DMS53 treated with DMSO at 0.1 percent for 48 hours (cell line): Measurements from ENCODE around the gene MRAP.
"Not testable (repeated sequence)": the region's sequence is repeated elsewhere in the genome, so short reads cannot be mapped to it uniquely, and the experiment has no call there.

Experiments
- DNase-seq: peaks from one replicate; lab custom pipeline; 2025; ENCODE audit not compliant: unreplicated experiment; lab: John Stamatoyannopoulos, UW

MRAP gene

GRCh38 chr21:32298658-32299081, at the start of gene MRAP:
Gene MRAP, plus strand, starts transcription at chr21:32298855. Its CDS starts 117 bp downstream, at chr21:32298972.
- DNase-seq: no peak

- DNase-seq: no peak
Measured at GRCh38 chr21:32249511-32250280, 49.0 kb upstream of the MRAP start.

- DNase-seq: no peak
Measured at GRCh38 chr21:32252136-32252535, 46.5 kb upstream of the MRAP start.

GRCh38 chr21:32253215-32253641, 45.4 kb upstream of the MRAP start:
- DNase-seq: no peak

GRCh38 chr21:32256251-32256650, 42.4 kb upstream of the MRAP start:
- no peak for DNase-seq

- DNase-seq: no peak
Measured at GRCh38 chr21:32256873-32257620, 41.6 kb upstream of the MRAP start.

GRCh38 chr21:32257962-32258785, 40.5 kb upstream of the MRAP start:
- peak; percentile 55 for DNase-seq

GRCh38 chr21:32258786-32259048, 39.9 kb upstream of the MRAP start:
- DNase-seq: not testable (repeated sequence)

- DNase-seq: no peak
Measured at GRCh38 chr21:32260130-32260529, 38.5 kb upstream of the MRAP start.

GRCh38 chr21:32261929-32262328, 36.7 kb upstream of the MRAP start:
- DNase-seq: no peak

GRCh38 chr21:32265321-32265720, 33.3 kb upstream of the MRAP start:
- not testable (repeated sequence) for DNase-seq

- no peak for DNase-seq
Measured at GRCh38 chr21:32270748-32271147, 27.9 kb upstream of the MRAP start.

GRCh38 chr21:32276671-32277070, 22.0 kb upstream of the MRAP start:
- DNase-seq: no peak

GRCh38 chr21:32278103-32278502, 20.6 kb upstream of the MRAP start:
- DNase-seq: no peak

GRCh38 chr21:32278518-32279376, 19.9 kb upstream of the MRAP start, which contains the start of gene MIS18A:
Gene MIS18A, minus strand, starts transcription at chr21:32279049. Its CDS starts 35 bp downstream, at chr21:32279014.
- peak; percentile 84 for DNase-seq

GRCh38 chr21:32279377-32279680, 19.3 kb upstream of the MRAP start:
- DNase-seq: no peak

GRCh38 chr21:32281531-32281930, 17.1 kb upstream of the MRAP start:
- DNase-seq: no peak

GRCh38 chr21:32282992-32283391, 15.7 kb upstream of the MRAP start:
- no peak for DNase-seq

- no peak for DNase-seq
Measured at GRCh38 chr21:32285476-32285875, 13.2 kb upstream of the MRAP start.

- DNase-seq: no peak
Measured at GRCh38 chr21:32297449-32297848, 1.2 kb upstream of the MRAP start.

- DNase-seq: no peak
Measured at GRCh38 chr21:32298148-32298559, 501 bp upstream of the MRAP start.
